ENCODE data around the gene MPST.
"Not testable (repeated sequence)": the region's sequence is repeated elsewhere in the genome, so short reads cannot be mapped to it uniquely, and the experiment has no call there.

The MPST gene

GRCh38 chr22:37060801-37061610 is 41.5 kb downstream of the MPST start:
- DNase-seq (ENCODE audit: low read depth in 2 of 2) = no peak

- no peak for DNase-seq (ENCODE audit: low read depth in 2 of 2)
These were observed 42.3 kb downstream of the MPST start for GRCh38 chr22:37061611-37062375.

GRCh38 chr22:37062376-37062675 is 42.8 kb downstream of the MPST start:
- no peak for DNase-seq (ENCODE audit: low read depth in 2 of 2)

- DNase-seq (ENCODE audit: low read depth in 2 of 2) = no peak
These were observed 43.3 kb downstream of the MPST start for GRCh38 chr22:37062702-37063381.

GRCh38 chr22:37063431-37064420 is 44.2 kb downstream of the MPST start:
- DNase-seq (ENCODE audit: low read depth in 2 of 2) = no peak

- no peak for DNase-seq (ENCODE audit: low read depth in 2 of 2)
These were observed 45.0 kb downstream of the MPST start for GRCh38 chr22:37064553-37064952.

- DNase-seq (ENCODE audit: low read depth in 2 of 2) = no peak
These were observed 45.6 kb downstream of the MPST start for GRCh38 chr22:37065180-37065579.

- DNase-seq (ENCODE audit: low read depth in 2 of 2) = no peak
These were observed 46.4 kb downstream of the MPST start for GRCh38 chr22:37065961-37066360.

GRCh38 chr22:37067428-37067827 is 47.9 kb downstream of the MPST start:
- DNase-seq (ENCODE audit: low read depth in 2 of 2) = no peak

GRCh38 chr22:37068859-37069258 is 49.3 kb downstream of the MPST start:
- no peak for DNase-seq (ENCODE audit: low read depth in 2 of 2)

GRCh38 chr22:37069319-37069718 is 49.8 kb downstream of the MPST start:
- no peak for DNase-seq (ENCODE audit: low read depth in 2 of 2)

- DNase-seq (ENCODE audit: low read depth in 2 of 2) = no peak
These were observed 50.2 kb downstream of the MPST start for GRCh38 chr22:37069719-37070118.

GRCh38 chr22:37070334-37070733 is 50.8 kb downstream of the MPST start:
- no peak for DNase-seq (ENCODE audit: low read depth in 2 of 2)

- DNase-seq (ENCODE audit: low read depth in 2 of 2) = no peak
These were observed 51.2 kb downstream of the MPST start for GRCh38 chr22:37070744-37071143.

- DNase-seq (ENCODE audit: low read depth in 2 of 2) = not testable (repeated sequence)
These were observed 52.5 kb downstream of the MPST start for GRCh38 chr22:37071850-37072592.

GRCh38 chr22:37072673-37073072 is 53.1 kb downstream of the MPST start:
- DNase-seq (ENCODE audit: low read depth in 2 of 2) = no peak

GRCh38 chr22:37074537-37074936 is 55.0 kb downstream of the MPST start:
- no peak for DNase-seq (ENCODE audit: low read depth in 2 of 2)

GRCh38 chr22:37075046-37075445 is 55.5 kb downstream of the MPST start:
- no peak for DNase-seq (ENCODE audit: low read depth in 2 of 2)

GRCh38 chr22:37075822-37076433 is 56.4 kb downstream of the MPST start:
- no peak for DNase-seq (ENCODE audit: low read depth in 2 of 2)

- peak; percentile 66 to 72 for DNase-seq (ENCODE audit: low read depth in 2 of 2)
These were observed 58.4 kb downstream of the MPST start for GRCh38 chr22:37077802-37078448.

Data from activated CD8-positive, alpha-beta memory T cell treated with anti-CD3 and anti-CD28 coated beads for 4 hours (primary cell).